HL-60 (cell line): ENCODE measurements around the gene SERPINB2.

ENCODE experiments used
- CTCF ChIP-seq: IDR thresholded peaks from one replicate; pipeline ENCODE4 v1.5.1; 2011; ENCODE audit warnings: low read length, control low read depth, inconsistent platforms; ENCODE audit not compliant: insufficient read depth
- GABPA ChIP-seq: IDR thresholded peaks from 2 replicates; pipeline ENCODE4 v1.6.1; 2012; ENCODE audit warnings: low read depth
- POLR2AphosphoS5 ChIP-seq: IDR thresholded peaks from 2 replicates; pipeline ENCODE4 v1.6.1; 2012; ENCODE audit warnings: low read depth
- REST ChIP-seq: IDR thresholded peaks from 2 replicates; pipeline ENCODE4 v1.6.1; 2012; ENCODE audit warnings: low read depth; ENCODE audit not compliant: insufficient replicate concordance

- TF ChIP-seq CTCF: no peak
- TF ChIP-seq POLR2AphosphoS5: peak; percentile 67
- TF ChIP-seq GABPA: 0 out of 2 replicates have a peak, but pooled peaks have one; percentile 17
- TF ChIP-seq REST: no peak
Observed at GRCh38 chr18:63928331-63928730, 40.8 kb downstream of the SERPINB2 start.
